ENCODE data around the gene CTNNA2. TPM values are rescaled to one million over a fixed set of nuclear protein-coding genes. Genes with fewer than 3 reads are reported as not detected.

The CTNNA2 gene
- total RNA-seq, 1 experiment from 2014 or later = 0.54 TPM

DNA sequence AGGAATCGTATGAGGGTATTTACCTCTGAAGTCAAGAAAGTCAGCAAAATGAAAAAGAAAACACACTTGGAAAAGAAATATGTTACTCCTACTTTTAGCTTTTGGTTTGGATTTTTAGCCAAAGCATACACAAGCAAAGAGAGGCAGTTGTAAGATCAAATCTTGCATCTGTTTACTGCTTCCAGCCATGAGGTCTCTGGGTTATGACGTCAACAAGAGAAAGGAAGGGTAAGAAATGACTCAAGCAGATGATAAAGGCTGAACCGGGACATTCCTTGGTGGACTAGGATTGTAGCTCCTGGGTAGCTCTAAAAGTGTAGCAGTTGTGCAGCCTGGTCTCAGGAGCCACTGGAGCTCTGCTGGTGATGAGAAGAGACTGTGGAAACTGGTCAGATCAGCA is 16.8 kb downstream of the CTNNA2 start:
- intact Hi-C loops (cut with micrococcal nuclease; ENCODE audit: unreplicated experiment) = no loop called here
- H3K27me3 ChIP-seq (ENCODE audit: control insufficient read depth, insufficient read depth, low read length) = no peaks in the 10 kb centered on the region
- BruUV-seq (replicated peaks) = no TSS peak
- no peak for DNase-seq (ENCODE audit: low read depth, low spot score)
- ChIA-PET CTCF (no interaction called here), POLR2A (no interaction called here)
- H3K4me3 ChIP-seq (ENCODE audit: low read depth in 2 of 2, low read length in 2 of 2) = no peak overlapping the region
- no peaks in the 10 kb centered on the region for H3K4me1 ChIP-seq (ENCODE audit: control insufficient read depth, insufficient read depth, low read length)
- H3K27ac ChIP-seq (ENCODE audit: low read length) = no peak overlapping the region
- in situ Hi-C loops (cut with HindIII; ENCODE audit: low pct_unique_long_range_greater_than_20kb, low sequenced_read_pairs) = no loop called here
- TF ChIP-seq SIN3A (IDR thresholded peaks at IDR 0.05; ENCODE audit: borderline replicate concordance, insufficient read depth, low read depth, low read length) (no peak), POLR2AphosphoS5 (IDR thresholded peaks at IDR 0.05; ENCODE audit: low read depth, low read length) (no peak), TCF7L2 (IDR thresholded peaks at IDR 0.05; ENCODE audit: low read depth, low read length) (no peak)
- TF ChIP-seq, protein P1, sequence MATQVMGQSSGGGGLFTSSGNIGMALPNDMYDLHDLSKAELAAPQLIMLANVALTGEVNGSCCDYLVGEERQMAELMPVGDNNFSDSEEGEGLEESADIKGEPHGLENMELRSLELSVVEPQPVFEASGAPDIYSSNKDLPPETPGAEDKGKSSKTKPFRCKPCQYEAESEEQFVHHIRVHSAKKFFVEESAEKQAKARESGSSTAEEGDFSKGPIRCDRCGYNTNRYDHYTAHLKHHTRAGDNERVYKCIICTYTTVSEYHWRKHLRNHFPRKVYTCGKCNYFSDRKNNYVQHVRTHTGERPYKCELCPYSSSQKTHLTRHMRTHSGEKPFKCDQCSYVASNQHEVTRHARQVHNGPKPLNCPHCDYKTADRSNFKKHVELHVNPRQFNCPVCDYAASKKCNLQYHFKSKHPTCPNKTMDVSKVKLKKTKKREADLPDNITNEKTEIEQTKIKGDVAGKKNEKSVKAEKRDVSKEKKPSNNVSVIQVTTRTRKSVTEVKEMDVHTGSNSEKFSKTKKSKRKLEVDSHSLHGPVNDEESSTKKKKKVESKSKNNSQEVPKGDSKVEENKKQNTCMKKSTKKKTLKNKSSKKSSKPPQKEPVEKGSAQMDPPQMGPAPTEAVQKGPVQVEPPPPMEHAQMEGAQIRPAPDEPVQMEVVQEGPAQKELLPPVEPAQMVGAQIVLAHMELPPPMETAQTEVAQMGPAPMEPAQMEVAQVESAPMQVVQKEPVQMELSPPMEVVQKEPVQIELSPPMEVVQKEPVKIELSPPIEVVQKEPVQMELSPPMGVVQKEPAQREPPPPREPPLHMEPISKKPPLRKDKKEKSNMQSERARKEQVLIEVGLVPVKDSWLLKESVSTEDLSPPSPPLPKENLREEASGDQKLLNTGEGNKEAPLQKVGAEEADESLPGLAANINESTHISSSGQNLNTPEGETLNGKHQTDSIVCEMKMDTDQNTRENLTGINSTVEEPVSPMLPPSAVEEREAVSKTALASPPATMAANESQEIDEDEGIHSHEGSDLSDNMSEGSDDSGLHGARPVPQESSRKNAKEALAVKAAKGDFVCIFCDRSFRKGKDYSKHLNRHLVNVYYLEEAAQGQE (IDR thresholded peaks at IDR 0.05; ENCODE audit: insufficient read depth in 1 of 2, low read depth in 2 of 2, low read length in 1 of 2) = no peak
- TF ChIP-seq, protein P2, sequence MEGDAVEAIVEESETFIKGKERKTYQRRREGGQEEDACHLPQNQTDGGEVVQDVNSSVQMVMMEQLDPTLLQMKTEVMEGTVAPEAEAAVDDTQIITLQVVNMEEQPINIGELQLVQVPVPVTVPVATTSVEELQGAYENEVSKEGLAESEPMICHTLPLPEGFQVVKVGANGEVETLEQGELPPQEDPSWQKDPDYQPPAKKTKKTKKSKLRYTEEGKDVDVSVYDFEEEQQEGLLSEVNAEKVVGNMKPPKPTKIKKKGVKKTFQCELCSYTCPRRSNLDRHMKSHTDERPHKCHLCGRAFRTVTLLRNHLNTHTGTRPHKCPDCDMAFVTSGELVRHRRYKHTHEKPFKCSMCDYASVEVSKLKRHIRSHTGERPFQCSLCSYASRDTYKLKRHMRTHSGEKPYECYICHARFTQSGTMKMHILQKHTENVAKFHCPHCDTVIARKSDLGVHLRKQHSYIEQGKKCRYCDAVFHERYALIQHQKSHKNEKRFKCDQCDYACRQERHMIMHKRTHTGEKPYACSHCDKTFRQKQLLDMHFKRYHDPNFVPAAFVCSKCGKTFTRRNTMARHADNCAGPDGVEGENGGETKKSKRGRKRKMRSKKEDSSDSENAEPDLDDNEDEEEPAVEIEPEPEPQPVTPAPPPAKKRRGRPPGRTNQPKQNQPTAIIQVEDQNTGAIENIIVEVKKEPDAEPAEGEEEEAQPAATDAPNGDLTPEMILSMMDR (IDR thresholded peaks at IDR 0.05) = no peak
- no peaks in the 10 kb centered on the region for H3K36me3 ChIP-seq (ENCODE audit: control insufficient read depth, insufficient read depth, low read length)
- no peaks in the 10 kb centered on the region; the same call in 1 of the 2 replicates for H3K9me3 ChIP-seq (ENCODE audit: control insufficient read depth, insufficient read depth, low read depth, low read length)
- no peak for ATAC-seq

DNA sequence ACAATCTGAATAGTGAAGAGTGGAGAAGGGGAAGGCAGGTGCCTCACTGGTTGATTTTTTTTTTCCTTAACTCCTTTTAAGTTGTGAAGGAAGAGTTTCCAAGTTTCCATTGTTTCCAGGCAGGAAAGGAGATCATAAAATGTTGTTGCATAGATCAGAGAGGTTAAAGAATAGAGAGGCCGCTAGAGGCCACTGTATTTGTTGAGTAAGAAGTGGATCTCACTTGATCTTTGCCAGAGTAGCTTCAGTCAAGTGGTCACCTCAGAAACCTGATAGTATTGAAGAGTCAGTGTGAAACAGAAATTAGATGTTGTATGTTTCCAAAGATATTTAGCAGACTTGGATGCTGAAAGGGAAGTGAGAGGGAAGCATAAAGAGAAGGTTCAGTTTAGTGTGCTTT is 17.6 kb downstream of the CTNNA2 start:
- no TSS peak for BruUV-seq (replicated peaks)
- ChIA-PET CTCF (no interaction called here), POLR2A (no interaction called here)
- Histone ChIP-seq H3K27me3 (ENCODE audit: control insufficient read depth, insufficient read depth, low read length) (no peaks in the 10 kb centered on the region), H3K27ac (ENCODE audit: low read length) (no peak overlapping the region), H3K4me3 (ENCODE audit: low read depth in 2 of 2, low read length in 2 of 2) (no peak overlapping the region), H3K9me3 (ENCODE audit: control insufficient read depth, insufficient read depth, low read depth, low read length) (no peaks in the 10 kb centered on the region; the same call in 1 of the 2 replicates), H3K36me3 (ENCODE audit: control insufficient read depth, insufficient read depth, low read length) (no peaks in the 10 kb centered on the region), H3K4me1 (ENCODE audit: control insufficient read depth, insufficient read depth, low read length) (no peaks in the 10 kb centered on the region)
- DNase-seq (ENCODE audit: low read depth, low spot score) = no peak
- ATAC-seq = no peak
- in situ Hi-C loops (cut with HindIII; ENCODE audit: low pct_unique_long_range_greater_than_20kb, low sequenced_read_pairs) (no loop called here), intact Hi-C loops (cut with micrococcal nuclease; ENCODE audit: unreplicated experiment) (no loop called here)
- TF ChIP-seq TCF7L2 (IDR thresholded peaks at IDR 0.05; ENCODE audit: low read depth, low read length) (no peak), SIN3A (IDR thresholded peaks at IDR 0.05; ENCODE audit: borderline replicate concordance, insufficient read depth, low read depth, low read length) (no peak), POLR2AphosphoS5 (IDR thresholded peaks at IDR 0.05; ENCODE audit: low read depth, low read length) (no peak)
- TF ChIP-seq, protein P1 (IDR thresholded peaks at IDR 0.05; ENCODE audit: insufficient read depth in 1 of 2, low read depth in 2 of 2, low read length in 1 of 2) = no peak
- TF ChIP-seq, protein P2 (IDR thresholded peaks at IDR 0.05) = peak; percentile 38; the same call in 1 of the 2 replicates

Data from Panc1 (cell line).